ENCODE measurements around the gene ADH7.
"Not testable (repeated sequence)": the region's sequence is repeated elsewhere in the genome, so short reads cannot be mapped to it uniquely, and the experiment has no call there.

Gene ADH7

DNA sequence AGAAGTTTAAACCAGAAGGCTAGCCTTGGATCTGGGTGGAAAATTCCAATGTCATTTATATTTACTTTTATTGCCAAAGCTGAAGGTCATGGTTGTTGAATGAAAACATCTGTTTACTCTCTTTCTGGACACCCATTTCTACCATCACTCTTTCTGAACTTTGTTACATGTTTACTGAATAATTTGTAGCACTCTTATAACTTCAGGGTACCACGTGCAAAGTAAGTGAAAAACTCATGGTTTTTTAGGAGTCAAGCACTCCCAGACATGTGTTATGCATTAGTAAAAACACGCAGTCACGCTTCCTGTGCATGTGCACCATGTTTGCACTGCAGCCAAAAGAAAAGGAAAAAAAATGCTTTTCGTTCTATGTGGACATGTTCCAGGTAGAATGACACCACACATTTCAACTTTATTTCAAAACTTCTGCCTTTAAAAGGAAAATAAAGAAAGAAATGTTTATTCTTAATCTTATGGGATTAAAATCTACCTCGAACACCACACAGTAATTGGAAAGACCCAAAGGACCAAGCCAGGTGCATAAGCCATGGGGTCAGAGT, 51.2 kb downstream of the ADH7 start:
- no peak for DNase-seq (ENCODE audit: low read depth, low spot score)
- no peak overlapping the region for H3K4me3 ChIP-seq (ENCODE audit: low read length)

DNA sequence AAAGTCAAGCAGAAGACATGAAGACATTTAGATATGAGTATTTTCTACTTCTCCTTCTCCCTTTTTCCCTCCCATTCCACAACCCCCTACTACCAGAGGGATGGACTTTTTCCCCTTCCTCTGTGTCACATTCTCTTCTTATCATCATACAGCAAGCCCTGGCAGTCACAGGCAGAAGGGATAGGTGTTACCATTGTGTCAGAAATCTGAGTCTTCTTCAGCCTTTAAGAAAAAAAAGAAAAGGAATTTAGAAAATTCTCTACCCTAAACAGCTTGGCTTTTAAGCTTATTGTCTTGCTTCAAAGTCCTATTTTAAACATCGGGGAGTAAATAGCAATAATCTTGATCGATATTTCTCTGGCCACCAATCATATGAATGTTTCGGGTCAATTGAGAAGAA, 51.7 kb downstream of the ADH7 start:
- no peak overlapping the region for H3K4me3 ChIP-seq (ENCODE audit: low read length)
- DNase-seq (ENCODE audit: low read depth, low spot score) = no peak

DNA sequence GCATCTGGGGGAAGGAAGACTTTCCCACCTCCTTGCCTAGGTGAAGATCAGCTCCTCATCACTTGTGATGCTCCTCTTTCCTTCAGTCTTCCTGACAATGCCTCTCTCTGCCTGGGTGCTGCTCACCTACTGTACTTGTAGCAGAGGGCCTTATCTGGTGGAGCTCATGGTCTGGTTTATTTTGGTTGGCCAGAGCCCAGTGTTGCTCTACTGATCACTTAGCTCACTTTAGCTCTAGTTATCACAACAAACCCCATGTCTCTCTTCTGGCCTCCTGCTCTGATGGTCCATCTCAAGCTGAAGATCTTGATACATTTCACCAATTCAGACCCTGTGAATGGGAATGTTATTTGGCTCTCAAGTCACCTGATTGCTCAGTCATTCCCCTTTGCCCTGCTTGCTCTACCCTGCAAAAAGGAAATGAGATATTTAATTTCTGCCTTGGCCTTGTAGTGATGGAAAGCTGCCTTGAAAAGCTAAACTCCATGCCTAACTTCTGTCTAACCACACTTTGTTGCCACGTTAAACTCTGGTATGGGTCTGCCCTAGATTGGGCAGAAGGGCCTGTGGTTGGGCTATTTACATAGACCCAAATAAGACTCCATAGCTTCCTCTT, 52.3 kb downstream of the ADH7 start:
- H3K4me3 ChIP-seq (ENCODE audit: low read length) = no peak overlapping the region
- DNase-seq (ENCODE audit: low read depth, low spot score) = no peak

DNA sequence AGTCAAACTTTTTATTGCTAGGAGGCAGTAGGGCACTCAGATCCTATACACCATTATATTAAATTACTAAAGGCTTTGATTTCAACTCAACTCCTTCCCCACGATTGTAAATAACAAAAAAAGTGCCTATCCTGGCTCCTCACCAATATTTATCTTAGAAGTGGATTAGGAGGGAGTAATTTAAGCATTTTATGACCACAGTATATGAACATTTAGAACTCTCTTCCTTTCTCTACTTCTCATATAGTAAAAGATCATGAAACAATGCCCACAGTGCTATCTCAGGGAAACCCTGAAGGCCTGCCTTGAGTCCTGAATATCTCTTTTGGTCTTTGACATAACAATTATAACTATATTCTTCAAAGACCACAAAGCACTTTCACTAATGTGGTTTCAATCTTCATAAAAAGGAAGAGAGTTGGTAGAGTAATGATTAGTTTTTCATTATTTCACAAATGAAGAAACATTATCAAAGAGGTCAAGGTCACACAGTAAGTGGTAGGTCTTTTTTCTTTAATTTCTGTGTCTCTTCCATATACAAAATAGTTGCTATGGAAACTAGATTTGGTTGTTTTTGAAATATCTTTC, 53.5 kb downstream of the ADH7 start:
- no peak overlapping the region for H3K4me3 ChIP-seq (ENCODE audit: low read length)
- no peak for DNase-seq (ENCODE audit: low read depth, low spot score)

DNA sequence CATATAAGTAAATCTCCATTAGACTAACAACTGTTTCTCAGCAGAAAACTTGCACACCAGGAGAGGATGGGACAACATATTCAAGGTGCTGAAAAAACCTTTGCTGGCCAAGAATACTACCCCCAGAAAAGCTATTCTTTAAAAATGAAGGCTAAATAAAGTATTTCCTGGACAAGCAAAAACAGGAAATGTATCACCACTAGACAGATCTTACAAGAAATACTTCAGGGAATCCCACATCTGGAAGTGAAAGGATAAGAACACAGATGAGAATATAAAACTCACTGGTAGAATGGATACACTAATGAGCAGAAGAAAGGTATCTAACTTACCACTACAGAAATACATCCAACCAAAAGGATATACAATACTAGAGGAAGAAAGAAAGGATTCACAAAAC, 55.6 kb downstream of the ADH7 start:
- no peak overlapping the region for H3K4me3 ChIP-seq (ENCODE audit: low read length)
- DNase-seq (ENCODE audit: low read depth, low spot score) = no peak

DNA sequence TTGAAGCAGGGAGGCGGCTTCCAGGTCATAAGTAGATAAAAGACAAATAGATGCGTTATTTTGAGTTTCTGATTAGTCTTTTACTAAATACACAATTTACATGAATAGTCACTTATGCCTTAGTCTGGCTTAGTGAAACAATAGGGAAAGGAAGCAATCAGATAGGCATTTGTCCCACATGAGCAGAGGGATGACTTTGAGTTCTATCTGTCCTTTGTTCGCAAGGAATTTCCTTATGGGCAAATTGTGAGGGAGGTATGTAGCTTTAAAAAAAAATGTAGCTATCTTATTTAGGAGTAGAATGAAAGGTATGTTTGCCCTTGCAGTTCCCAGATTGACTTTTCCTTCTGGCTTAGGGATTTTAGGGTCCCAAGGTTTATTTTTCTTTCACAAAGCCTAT, 56.3 kb downstream of the ADH7 start:
- no peak for DNase-seq (ENCODE audit: low read depth, low spot score)
- H3K4me3 ChIP-seq (ENCODE audit: low read length) = no peak overlapping the region

DNA sequence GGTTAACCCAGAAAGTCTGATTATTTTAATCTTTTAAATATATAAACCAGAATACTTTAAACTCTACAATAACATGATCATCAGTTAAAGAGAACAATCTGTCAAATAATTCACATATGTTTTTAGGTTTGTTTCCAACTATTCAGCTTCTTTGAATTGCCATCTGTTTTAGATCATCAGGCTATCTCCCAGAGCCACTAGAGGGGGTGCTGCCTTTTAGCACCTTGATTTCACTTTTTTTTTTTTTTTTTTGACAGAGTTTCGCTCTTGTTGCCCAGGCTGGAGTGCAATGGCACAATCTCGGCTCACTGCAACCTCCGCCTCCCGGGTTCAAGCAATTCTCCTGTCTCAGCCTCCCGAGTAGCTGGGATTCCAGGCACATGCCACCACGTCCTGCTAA, 57.8 kb downstream of the ADH7 start:
- H3K4me3 ChIP-seq (ENCODE audit: low read length) = not testable (repeated sequence)
- peak; percentile 25 for DNase-seq (ENCODE audit: low read depth, low spot score)

DNA sequence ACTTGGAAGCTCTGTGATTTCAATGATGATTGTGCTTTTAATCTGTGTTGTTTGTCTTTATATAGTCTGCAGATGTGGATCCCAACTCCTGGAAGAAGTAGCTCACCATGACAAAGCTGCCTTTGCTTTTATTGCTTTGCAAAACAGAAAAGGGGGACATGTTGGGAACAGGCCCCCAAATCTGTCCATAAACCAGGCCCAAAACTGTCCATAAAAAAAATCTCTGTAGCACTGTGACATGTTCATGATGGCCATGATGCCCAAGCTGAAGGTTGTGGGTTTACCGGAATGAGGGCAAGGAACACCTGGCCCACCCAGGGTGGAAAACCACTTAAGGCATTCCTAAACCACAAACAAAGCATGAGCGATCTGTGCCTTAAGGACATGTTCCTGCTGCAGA, 62.7 kb downstream of the ADH7 start:
- not testable (repeated sequence) for H3K4me3 ChIP-seq (ENCODE audit: low read length)

DNA sequence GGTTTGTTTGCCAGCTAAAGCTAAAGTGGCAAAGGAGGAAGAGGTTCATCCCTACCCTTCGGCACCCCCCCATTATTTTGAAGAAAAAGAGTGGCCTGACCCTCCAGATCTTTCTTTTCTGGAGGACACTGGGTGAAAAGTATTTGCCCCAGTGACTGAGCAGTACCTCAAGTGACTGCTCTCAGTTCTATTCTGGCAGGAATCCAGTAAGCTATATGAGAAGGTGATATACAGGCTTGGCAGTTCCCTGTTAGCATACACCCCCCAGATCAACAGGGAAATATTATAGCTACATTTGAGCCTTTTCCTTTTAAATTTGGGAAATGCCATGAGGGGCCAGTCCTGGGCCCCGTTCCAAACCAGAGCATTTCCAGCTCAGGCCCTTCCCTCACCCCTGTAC, 67.3 kb downstream of the ADH7 start:
- H3K4me3 ChIP-seq (ENCODE audit: low read length); DNase-seq (ENCODE audit: low read depth, low spot score): not testable (repeated sequence)

More for the DNA sequence above, 62.7 kb downstream of the ADH7 start:
- not testable (repeated sequence) for DNase-seq (ENCODE audit: low read depth, low spot score)

DNA sequence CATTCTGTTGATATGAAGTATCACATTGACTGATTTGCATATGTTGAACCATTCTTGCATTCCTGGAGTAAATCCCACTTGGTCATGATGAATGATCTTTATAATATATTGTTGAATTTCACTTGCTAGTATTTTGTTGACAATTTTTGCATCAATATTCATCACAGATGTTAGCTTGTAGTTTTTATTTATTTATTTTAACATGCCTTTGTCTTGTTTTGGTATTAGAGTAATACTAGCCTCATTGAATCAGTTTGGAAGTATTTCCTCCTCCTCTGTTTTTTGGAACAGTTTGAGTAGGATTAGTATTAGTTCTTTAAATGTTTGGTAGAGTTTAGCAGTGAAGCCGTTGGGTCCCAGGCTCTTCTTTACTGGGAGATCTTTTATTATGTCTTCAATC, 68.7 kb downstream of the ADH7 start:
- no peak for DNase-seq (ENCODE audit: low read depth, low spot score)
- H3K4me3 ChIP-seq (ENCODE audit: low read length) = no peak overlapping the region

DNA sequence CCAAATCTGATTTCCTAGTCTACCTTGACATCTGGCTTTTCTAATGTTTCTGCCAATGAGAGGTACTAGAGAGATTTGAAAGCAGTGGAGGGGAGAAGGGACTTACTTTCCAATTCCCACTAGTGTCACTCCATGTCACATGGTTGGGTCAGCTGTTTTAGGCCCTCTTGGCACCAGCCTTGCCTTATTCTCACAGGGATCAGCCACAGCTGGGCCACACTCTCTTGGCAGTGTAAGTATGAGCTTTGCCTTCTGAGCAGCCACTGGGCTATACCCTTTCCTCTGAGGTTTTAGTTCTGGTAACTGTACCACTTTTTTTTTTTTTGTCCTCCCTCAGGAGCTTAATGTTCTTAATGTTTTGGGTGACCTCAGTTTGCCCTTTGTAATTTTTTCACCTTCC, 72.4 kb downstream of the ADH7 start:
- DNase-seq (ENCODE audit: low read depth, low spot score) = no peak
- H3K4me3 ChIP-seq (ENCODE audit: low read length) = no peak overlapping the region
